Measurements from ENCODE around the gene ARL8A.

DNA sequence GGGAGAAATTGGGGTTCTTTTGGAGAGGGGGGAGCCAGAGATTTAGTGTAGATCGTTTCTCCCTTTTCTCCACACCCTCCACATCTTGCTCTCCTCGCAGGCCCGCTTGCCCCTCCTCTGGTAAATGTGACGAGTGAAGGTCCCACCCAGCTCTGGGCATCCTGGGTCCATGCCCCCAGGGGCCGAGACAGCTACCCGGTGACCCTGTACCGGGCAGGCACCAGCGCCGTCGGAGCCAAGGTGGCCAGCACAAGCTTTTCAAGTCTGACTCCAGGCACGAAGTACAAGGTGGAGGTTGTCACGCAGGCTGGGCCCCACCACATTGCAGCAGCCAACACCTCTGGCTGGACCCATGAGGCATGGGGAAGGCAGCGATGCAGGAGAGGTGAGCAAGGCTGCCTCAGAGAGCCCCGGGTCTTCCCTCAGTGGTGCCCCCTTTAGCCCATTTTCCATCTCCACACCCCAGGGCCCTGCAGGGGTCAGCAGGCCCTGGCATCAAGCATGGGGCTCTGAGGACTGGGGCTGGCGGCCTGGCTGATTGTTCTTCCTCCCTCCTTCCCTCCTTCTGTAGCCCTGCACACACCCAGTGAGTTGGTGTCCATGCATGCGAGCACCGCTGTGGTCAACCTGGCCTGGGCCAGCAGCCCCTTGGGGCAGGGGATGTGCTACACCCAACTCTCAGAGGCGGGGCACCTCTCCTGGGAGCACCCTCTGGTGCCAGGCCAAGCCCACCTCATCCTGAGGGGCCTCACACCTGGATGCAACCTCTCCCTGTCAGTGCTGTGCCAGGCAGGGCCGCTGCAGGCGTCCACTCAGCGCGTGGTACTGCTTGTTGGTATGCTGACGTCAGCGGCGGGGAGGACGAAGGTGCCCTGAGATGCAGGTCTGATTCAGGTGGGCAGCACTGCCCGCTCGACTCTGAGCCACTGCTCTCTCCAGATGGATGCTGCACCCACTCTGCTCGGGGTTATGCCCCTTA, 32.7 kb upstream of the ARL8A start:
- TF ChIP-seq EZH2phosphoT487 (IDR thresholded peaks at IDR 0.05; ENCODE audit: insufficient read depth, low read depth), result no peak
- no peak for TF ChIP-seq EZH2 (IDR thresholded peaks at IDR 0.05; ENCODE audit: insufficient read depth, poor library complexity, severe bottlenecking)
